Hepatic stellate cell (primary cell): ENCODE results near the gene MAD1L1.
A peak's percentile ranks its signal among the peaks of the same experiment; 100 is the strongest.

Source experiments
- DNase-seq: peaks from one replicate; pipeline ENCODE4 v3.0.0; 2011; ENCODE audit warnings: low spot score

MAD1L1 gene

GRCh38 chr7:2084781-2085505 lies 147.8 kb downstream of the MAD1L1 start:
- DNase-seq, result no peak

GRCh38 chr7:2084331-2084730 lies 148.4 kb downstream of the MAD1L1 start:
- DNase-seq, result no peak

GRCh38 chr7:2083362-2083761 lies 149.4 kb downstream of the MAD1L1 start:
- DNase-seq, result no peak

- no peak for DNase-seq
These were observed 150.4 kb downstream of the MAD1L1 start for GRCh38 chr7:2082139-2082998.

GRCh38 chr7:2081526-2082135 lies 151.1 kb downstream of the MAD1L1 start:
- no peak for DNase-seq

GRCh38 chr7:2080477-2080876 lies 152.3 kb downstream of the MAD1L1 start:
- no peak for DNase-seq

- DNase-seq, result no peak
These were observed 152.7 kb downstream of the MAD1L1 start for GRCh38 chr7:2080060-2080387.

GRCh38 chr7:2079332-2080059 lies 153.2 kb downstream of the MAD1L1 start:
- DNase-seq, result no peak

GRCh38 chr7:2078899-2079298 lies 153.8 kb downstream of the MAD1L1 start:
- DNase-seq, result no peak

GRCh38 chr7:2076649-2077064 lies 156.1 kb downstream of the MAD1L1 start:
- DNase-seq, result no peak

GRCh38 chr7:2075811-2076210 lies 156.9 kb downstream of the MAD1L1 start:
- DNase-seq, result no peak

- no peak for DNase-seq
These were observed 158.1 kb downstream of the MAD1L1 start for GRCh38 chr7:2074691-2075090.

GRCh38 chr7:2072798-2073197 lies 159.9 kb downstream of the MAD1L1 start:
- DNase-seq, result no peak

GRCh38 chr7:2072042-2072441 lies 160.7 kb downstream of the MAD1L1 start:
- no peak for DNase-seq

- DNase-seq, result no peak
These were observed 161.5 kb downstream of the MAD1L1 start for GRCh38 chr7:2071133-2071832.

GRCh38 chr7:2070151-2070763 lies 162.5 kb downstream of the MAD1L1 start:
- no peak for DNase-seq

GRCh38 chr7:2069472-2069860 lies 163.3 kb downstream of the MAD1L1 start:
- DNase-seq, result no peak

- DNase-seq, result peak; percentile 26
These were observed 163.9 kb downstream of the MAD1L1 start for GRCh38 chr7:2068693-2069471.

- DNase-seq, result no peak
These were observed 166.4 kb downstream of the MAD1L1 start for GRCh38 chr7:2066251-2066919.

GRCh38 chr7:2065528-2065927 lies 167.2 kb downstream of the MAD1L1 start:
- no peak for DNase-seq
